Measurements from ENCODE around the gene PHKA2.

GRCh38 chrX:18970465-18970864 lies 13.4 kb downstream of the PHKA2 start:
- TF ChIP-seq CTCF (conservative IDR thresholded peaks at IDR 0.05; ENCODE audit: low read depth, low read length): no peak
- no peak for TF ChIP-seq EZH2 (IDR thresholded peaks at IDR 0.05; ENCODE audit: low read length, unreplicated experiment)

All from PC-3 (cell line).